HepG2 (cell line): ENCODE measurements around the gene CFAP45. TPM values are rescaled to one million over a fixed set of nuclear protein-coding genes. Genes with fewer than 3 reads are reported as not detected.

Experiments
- ATAC-seq: fragments of 200-7000 bp; cut with Tn5 transposase; 3 replicates; pipeline ENCODE4 v1.9.1; 2020; ENCODE audit warnings: mild to moderate bottlenecking, moderate library complexity
- BruUV-seq: library from RNA; stranded (reverse); fragments of 400-500 nt; replicated peaks from 2 replicates; lab custom pipeline; 2021; lab: Mats Ljungman, UMichigan
- CTCF ChIA-PET: fragments of 300-600 bp; formaldehyde crosslinking; extraction: SDS; loops from one replicate; lab custom pipeline; 2021; ENCODE audit warnings: low total read pairs, inconsistent platforms, low intra/inter-chr PET ratio; lab: Yijun Ruan, JAX
- POLR2A ChIA-PET: fragments of 350-600 bp; sonication (Branson Sonifier 250); formaldehyde crosslinking; loops from one replicate; lab custom pipeline; 2020; ENCODE audit warnings: antibody characterized with exemption, inconsistent platforms; lab: Yijun Ruan, JAX
- DNase-seq: peaks from one replicate; pipeline ENCODE4 v3.0.0-alpha.2; 2015; ENCODE audit warnings: low spot score
- FAIRE-seq: peaks from 3 replicates; lab custom pipeline; 2011; peaks lifted over from hg19 to GRCh38; lab: Jason Lieb, UNC
- H2AFZ ChIP-seq: one replicate; pipeline ENCODE4 v1.6.1; 2011; ENCODE audit warnings: low read length, inconsistent platforms
- H3K27ac ChIP-seq: fragments of 300-600 bp; 3 replicates; pipeline ENCODE4 v1.8.0; 2011; ENCODE audit warnings: mixed run types, mild to moderate bottlenecking, mixed read lengths, low read length, inconsistent platforms; ENCODE audit not compliant: insufficient read depth; ENCODE audit errors: extremely low read length
- H3K27me3 ChIP-seq, 2 experiments: fragments of 200-600 bp in 1 of 2; 2 replicates in 1 of 2; 3 replicates in 1 of 2; pipeline versions ENCODE4 v1.6.0 to v1.8.0; 2011; ENCODE audit warnings: low read length in 2 of 2, mild to moderate bottlenecking in 2 of 2, moderate library complexity in 2 of 2, inconsistent platforms in 1 of 2; ENCODE audit not compliant: insufficient read depth in 2 of 2, control insufficient read depth in 1 of 2
- H3K36me3 ChIP-seq, 2 experiments: fragments of 200-600 bp in 1 of 2; replicated peaks in 1 of 2; 2 replicates in 1 of 2; 3 replicates in 1 of 2; pipeline versions ENCODE4 v1.5.1 to v1.8.0; 2011; ENCODE audit warnings: low read length in 2 of 2, inconsistent platforms in 1 of 2; ENCODE audit not compliant: insufficient read depth in 2 of 2, control insufficient read depth in 1 of 2
- H3K4me1 ChIP-seq: 2 replicates; pipeline ENCODE4 v1.5.1; 2012; ENCODE audit warnings: low read length, inconsistent platforms; ENCODE audit not compliant: insufficient read depth
- H3K4me2 ChIP-seq: 2 replicates; pipeline ENCODE4 v1.6.0; 2011; ENCODE audit warnings: low read depth, low read length, inconsistent platforms
- H3K4me3 ChIP-seq, 3 experiments: fragments of 200-600 bp in 1 of 3; sonication (generic), shearing (Covaris generic) in 1 of 3; replicated peaks in 1 of 3; 2 replicates each; pipeline ENCODE4 v1.5.1; 2011 to 2016; ENCODE audit warnings: low read length in 3 of 3, inconsistent platforms in 2 of 3, low read depth in 2 of 3, mild to moderate bottlenecking in 2 of 3, control low read depth in 1 of 3, mixed read lengths in 1 of 3; ENCODE audit not compliant: insufficient read depth in 1 of 3
- H3K79me2 ChIP-seq: one replicate; pipeline ENCODE4 v1.6.1; 2011; ENCODE audit warnings: low read length, inconsistent platforms; ENCODE audit not compliant: insufficient read depth
- H3K9ac ChIP-seq: 2 replicates; pipeline ENCODE4 v1.6.0; 2011; ENCODE audit warnings: mild to moderate bottlenecking, low read depth, low read length, inconsistent platforms; ENCODE audit not compliant: insufficient read depth
- H3K9me3 ChIP-seq: 2 replicates; pipeline ENCODE4 v1.5.1; 2012; ENCODE audit warnings: mild to moderate bottlenecking, low read length
- H4K20me1 ChIP-seq: 2 replicates; pipeline ENCODE4 v1.6.0; 2011; ENCODE audit warnings: inconsistent platforms, mild to moderate bottlenecking, low read length, moderate library complexity; ENCODE audit not compliant: insufficient read depth
- CHD4 ChIP-seq: fragments of 200-600 bp; sonication (generic); IDR thresholded peaks from 2 replicates; pipeline ENCODE4 v1.7.0; 2017; ENCODE audit warnings: mild to moderate bottlenecking, low read length, borderline replicate concordance
- GFI1 ChIP-seq: sonication (generic); formaldehyde crosslinking; IDR thresholded peaks from 2 replicates; pipeline ENCODE4 v1.5.0; 2020; ENCODE audit warnings: missing genetic modification reagents, mild to moderate bottlenecking, borderline replicate concordance
- GPBP1L1 ChIP-seq: sonication (generic); formaldehyde crosslinking; IDR thresholded peaks from 2 replicates; pipeline ENCODE4 v1.5.0; 2020; ENCODE audit warnings: mild to moderate bottlenecking, missing genetic modification reagents
- IRF9 ChIP-seq: sonication (generic); formaldehyde crosslinking; IDR thresholded peaks from 2 replicates; pipeline ENCODE4 v1.8.0; 2022; ENCODE audit warnings: missing genetic modification reagents, mild to moderate bottlenecking, borderline replicate concordance
- SIN3A ChIP-seq: IDR thresholded peaks from 2 replicates; pipeline ENCODE4 v1.6.1; 2011; ENCODE audit warnings: low read depth, mild to moderate bottlenecking, control low read depth, low read length, borderline replicate concordance
- TRAFD1 ChIP-seq: sonication (generic); formaldehyde crosslinking; IDR thresholded peaks from 2 replicates; pipeline ENCODE4 v1.5.1; 2020; ENCODE audit warnings: missing genetic modification reagents, mild to moderate bottlenecking, borderline replicate concordance
- ZBTB26 ChIP-seq: IDR thresholded peaks from 2 replicates; pipeline ENCODE4 v1.6.1; 2016; ENCODE audit warnings: missing compliant biosample characterization, missing genetic modification reagents, borderline replicate concordance
- ZFP1 ChIP-seq: IDR thresholded peaks from 2 replicates; pipeline ENCODE4 v1.6.1; 2016
- ZNF143 ChIP-seq: sonication (generic); formaldehyde crosslinking; IDR thresholded peaks from 2 replicates; pipeline ENCODE4 v1.4.0; 2020; ENCODE audit warnings: missing genetic modification reagents
- ZNF160 ChIP-seq: sonication (generic); formaldehyde crosslinking; IDR thresholded peaks from 2 replicates; pipeline ENCODE4 v1.8.0; 2022; ENCODE audit warnings: mild to moderate bottlenecking, inconsistent platforms, missing genetic modification reagents
- ZNF343 ChIP-seq: sonication (generic); formaldehyde crosslinking; IDR thresholded peaks from 2 replicates; pipeline ENCODE4 v1.4.0; 2020; ENCODE audit warnings: mild to moderate bottlenecking, missing genetic modification reagents
- ZNF362 ChIP-seq: sonication (generic); formaldehyde crosslinking; IDR thresholded peaks from 2 replicates; pipeline ENCODE4 v1.4.0; 2020; ENCODE audit warnings: missing genetic modification reagents, mild to moderate bottlenecking, borderline replicate concordance
- ZNF468 ChIP-seq: sonication (generic); formaldehyde crosslinking; IDR thresholded peaks from 2 replicates; pipeline ENCODE4 v1.8.0; 2022; ENCODE audit warnings: mild to moderate bottlenecking, moderate library complexity, missing genetic modification reagents
- ZNF619 ChIP-seq: sonication (generic); formaldehyde crosslinking; IDR thresholded peaks from 2 replicates; pipeline ENCODE4 v1.4.0; 2020; ENCODE audit warnings: mild to moderate bottlenecking, missing genetic modification reagents
- ZNF788 ChIP-seq: sonication (generic); formaldehyde crosslinking; IDR thresholded peaks from 2 replicates; pipeline ENCODE4 v1.5.0; 2020; ENCODE audit warnings: mild to moderate bottlenecking, missing genetic modification reagents, borderline replicate concordance
- WGBS: methylation state at CpG from one replicate; pipeline ENCODE4 v1.1.6; 2017; ENCODE audit warnings: low lambda C conversion rate; 5-methylcytosine and 5-hydroxymethylcytosine counted together
- in situ Hi-C: cut with HindIII; loops from 2 replicates; pipeline ENCODE4 v1.10.0; 2017; ENCODE audit warnings: low pct_unique_long_range_greater_than_20kb; ENCODE audit not compliant: extremely low pct_ligation_motif_present
- intact Hi-C: fragments of 100-400 bp; cut with micrococcal nuclease; formaldehyde crosslinking; loops from one replicate; pipeline ENCODE4 v1.10.0; 2022; ENCODE audit not compliant: unreplicated experiment
- polyA plus RNA-seq, 8 experiments: library from polyadenylated mRNA; depleted of rRNA in 3 of 8; stranded (reverse) in 7 of 8; unstranded in 1 of 8; fragments of >200 nt; fragmentation: Illumina TruSeq in 4 of 8; extraction: Trizol in 4 of 8; gene quantifications; 2 replicates each; pipeline versions ENCODE4 v1.2.1 to v1.2.3, GENCODE V29; 2011 to 2016; ENCODE audit warnings: low read depth in 4 of 8, missing spikeins in 1 of 8, mixed read lengths in 1 of 8; ENCODE audit not compliant: insufficient read depth in 1 of 8
- total RNA-seq, 5 experiments: library from RNA; depleted of rRNA; stranded (reverse); fragments of >200 nt; fragmentation: Illumina TruSeq; extraction: Trizol; gene quantifications; 2 replicates each; pipeline ENCODE4 v1.2.3, GENCODE V29; 2016; ENCODE audit warnings: low read depth in 1 of 5

The CFAP45 gene
- total and polyA plus RNA-seq, 2 of the 13 experiments (the other 11 are each of a cell fraction or from before 2014, with no cell fraction given), result not detected

GRCh38 chr1:159949123-159949522 lies 49.2 kb upstream of the CFAP45 start:
- Histone ChIP-seq H3K9me3 (no peaks in the 10 kb centered on the region), H3K4me2 (no peak overlapping the region), H3K4me3 (no peak overlapping the region), H3K36me3 (no peaks in the 10 kb centered on the region), H4K20me1 (no peaks in the 10 kb centered on the region), H3K27ac (no peak overlapping the region), H3K27me3 (peaks cover 2 to 44% of the 10 kb centered on the region in 2 experiments; a peak in 4 of 5 replicates), H3K79me2 (no peaks in the 10 kb centered on the region), H2AFZ (no peak overlapping the region), H3K9ac (no peak overlapping the region), H3K4me1 (peaks cover 11% of the 10 kb centered on the region)
- TF ChIP-seq GFI1 (CRISPR knock-in tag) (no peak), ZNF788 (CRISPR knock-in tag) (no peak), CHD4 (no peak), ZNF160 (CRISPR knock-in tag) (no peak), TRAFD1 (CRISPR knock-in tag) (no peak), ZNF619 (CRISPR knock-in tag) (no peak), ZNF143 (CRISPR knock-in tag) (no peak), ZNF343 (CRISPR knock-in tag) (no peak), GPBP1L1 (no peak), ZFP1 (CRISPR knock-in tag) (no peak), ZBTB26 (CRISPR knock-in tag) (no peak), ZNF362 (no peak), SIN3A (no peak), IRF9 (CRISPR knock-in tag) (no peak), ZNF468 (CRISPR knock-in tag) (no peak)
- BruUV-seq, result no TSS peak
- in situ Hi-C loops (no loop called here), intact Hi-C loops (no loop called here)
- ChIA-PET CTCF (no interaction called here), POLR2A (no interaction called here)
- DNase-seq (no peak), FAIRE-seq (no peak), ATAC-seq (no peak)
- 27% methylated on average over 6 of the region's 6 CpGs for WGBS
